ENCODE data around the gene C1orf94.

Gene C1orf94

GRCh38 chr1:34176830-34177603 lies at the start of gene C1orf94:
C1orf94 (plus strand) TSS chr1:34176907; CDS start chr1:34177790, 883 bp downstream.
- H3K9me3 Mint-ChIP-seq: no peaks in the 10 kb centered on the region
- no peak within 1 kb of the TSS for H3K4me3 Mint-ChIP-seq
- no peaks in the 10 kb centered on the region for H3K36me3 Mint-ChIP-seq (ENCODE audit: low read depth)
- H3K27me3 Mint-ChIP-seq: peaks cover 73% of the 10 kb centered on the region
- H3K27ac Mint-ChIP-seq: no peak within 1 kb of the TSS
- no peaks in the 10 kb centered on the region for H3K4me1 Mint-ChIP-seq (ENCODE audit: low read depth)

GRCh38 chr1:34127006-34128000 lies 49.4 kb upstream of the C1orf94 start:
- Mint-ChIP-seq H3K36me3 (ENCODE audit: low read depth) (no peaks in the 10 kb centered on the region), H3K27ac (no peak overlapping the region), H3K4me1 (ENCODE audit: low read depth) (no peaks in the 10 kb centered on the region), H3K4me3 (no peak overlapping the region), H3K27me3 (peaks cover 10% of the 10 kb centered on the region), H3K9me3 (no peaks in the 10 kb centered on the region)

GRCh38 chr1:34128186-34128889 lies 48.4 kb upstream of the C1orf94 start:
- Mint-ChIP-seq H3K36me3 (ENCODE audit: low read depth) (no peaks in the 10 kb centered on the region), H3K27me3 (peaks cover 10% of the 10 kb centered on the region), H3K9me3 (no peaks in the 10 kb centered on the region), H3K4me3 (no peak overlapping the region), H3K27ac (no peak overlapping the region), H3K4me1 (ENCODE audit: low read depth) (no peaks in the 10 kb centered on the region)

GRCh38 chr1:34129630-34130029 lies 47.1 kb upstream of the C1orf94 start:
- H3K9me3 Mint-ChIP-seq: no peaks in the 10 kb centered on the region
- no peak overlapping the region for H3K4me3 Mint-ChIP-seq
- no peaks in the 10 kb centered on the region for H3K4me1 Mint-ChIP-seq (ENCODE audit: low read depth)
- peaks cover 10% of the 10 kb centered on the region for H3K27me3 Mint-ChIP-seq
- no peaks in the 10 kb centered on the region for H3K36me3 Mint-ChIP-seq (ENCODE audit: low read depth)
- H3K27ac Mint-ChIP-seq: no peak overlapping the region

- Mint-ChIP-seq H3K9me3 (no peaks in the 10 kb centered on the region), H3K4me3 (no peak overlapping the region), H3K4me1 (ENCODE audit: low read depth) (no peaks in the 10 kb centered on the region), H3K27ac (no peak overlapping the region), H3K36me3 (ENCODE audit: low read depth) (no peaks in the 10 kb centered on the region), H3K27me3 (peaks cover 6% of the 10 kb centered on the region)
Measured at GRCh38 chr1:34130306-34130705, 46.4 kb upstream of the C1orf94 start.

GRCh38 chr1:34131396-34132160 lies 45.1 kb upstream of the C1orf94 start:
- no peaks in the 10 kb centered on the region for H3K36me3 Mint-ChIP-seq (ENCODE audit: low read depth)
- H3K27ac Mint-ChIP-seq: no peak overlapping the region
- H3K4me1 Mint-ChIP-seq (ENCODE audit: low read depth): no peaks in the 10 kb centered on the region
- H3K27me3 Mint-ChIP-seq: peaks cover 6% of the 10 kb centered on the region
- H3K9me3 Mint-ChIP-seq: no peaks in the 10 kb centered on the region
- no peak overlapping the region for H3K4me3 Mint-ChIP-seq

DNA sequence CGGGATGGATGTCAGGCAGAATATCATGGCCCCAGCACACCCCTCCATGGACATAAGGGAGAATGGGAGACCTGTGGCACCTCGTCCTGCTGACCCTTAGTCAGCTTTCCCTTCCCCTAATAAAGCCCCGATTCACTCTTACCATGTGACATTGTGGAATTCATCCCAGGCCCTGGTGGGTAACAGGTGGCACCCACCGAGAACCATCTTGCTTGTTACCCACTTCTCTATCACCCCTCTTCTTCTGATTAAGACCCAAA lies 44.6 kb upstream of the C1orf94 start:
- H3K9me3 Mint-ChIP-seq: no peaks in the 10 kb centered on the region
- peaks cover under 1% of the 10 kb centered on the region for H3K27me3 Mint-ChIP-seq
- H3K4me3 Mint-ChIP-seq: no peak overlapping the region
- H3K27ac Mint-ChIP-seq: no peak overlapping the region
- H3K36me3 Mint-ChIP-seq (ENCODE audit: low read depth): no peaks in the 10 kb centered on the region
- no peaks in the 10 kb centered on the region for H3K4me1 Mint-ChIP-seq (ENCODE audit: low read depth)

GRCh38 chr1:34137411-34137810 lies 39.3 kb upstream of the C1orf94 start:
- no peak overlapping the region for H3K4me3 Mint-ChIP-seq
- H3K27me3 Mint-ChIP-seq: no peaks in the 10 kb centered on the region
- H3K9me3 Mint-ChIP-seq: no peaks in the 10 kb centered on the region
- H3K36me3 Mint-ChIP-seq (ENCODE audit: low read depth): no peaks in the 10 kb centered on the region
- H3K4me1 Mint-ChIP-seq (ENCODE audit: low read depth): no peaks in the 10 kb centered on the region
- H3K27ac Mint-ChIP-seq: no peak overlapping the region

GRCh38 chr1:34140011-34140676 lies 36.6 kb upstream of the C1orf94 start:
- no peaks in the 10 kb centered on the region for H3K36me3 Mint-ChIP-seq (ENCODE audit: low read depth)
- H3K27ac Mint-ChIP-seq: no peak overlapping the region
- peaks cover under 1% of the 10 kb centered on the region for H3K27me3 Mint-ChIP-seq
- no peak overlapping the region for H3K4me3 Mint-ChIP-seq
- H3K9me3 Mint-ChIP-seq: no peaks in the 10 kb centered on the region
- H3K4me1 Mint-ChIP-seq (ENCODE audit: low read depth): no peaks in the 10 kb centered on the region

DNA sequence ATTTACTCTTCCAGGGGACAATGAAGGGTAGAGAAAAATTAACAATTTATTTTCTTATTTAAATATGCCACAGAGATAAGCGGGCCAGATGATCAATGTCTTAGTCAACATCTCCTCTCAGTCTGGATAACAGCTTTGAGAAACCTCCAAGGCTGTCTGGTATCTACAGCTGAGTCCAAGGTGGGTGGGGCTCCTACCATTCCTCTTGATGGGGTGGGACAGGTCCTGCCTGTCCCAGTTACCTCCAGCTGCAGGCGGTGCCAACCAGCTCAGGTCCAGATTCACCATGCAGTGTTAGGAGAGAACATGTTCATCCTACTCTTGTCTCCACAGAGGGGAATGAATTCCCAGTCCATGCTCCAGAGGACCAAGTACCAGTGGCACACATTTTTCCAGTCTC lies 32.7 kb upstream of the C1orf94 start:
- Mint-ChIP-seq H3K27ac (no peak overlapping the region), H3K4me3 (no peak overlapping the region), H3K36me3 (ENCODE audit: low read depth) (no peaks in the 10 kb centered on the region)

GRCh38 chr1:34144766-34145165 lies 31.9 kb upstream of the C1orf94 start:
- no peaks in the 10 kb centered on the region for H3K4me1 Mint-ChIP-seq (ENCODE audit: low read depth)
- peaks cover 14% of the 10 kb centered on the region for H3K27me3 Mint-ChIP-seq
- no peaks in the 10 kb centered on the region for H3K36me3 Mint-ChIP-seq (ENCODE audit: low read depth)
- H3K4me3 Mint-ChIP-seq: no peak overlapping the region
- no peak overlapping the region for H3K27ac Mint-ChIP-seq
- H3K9me3 Mint-ChIP-seq: no peaks in the 10 kb centered on the region

More for the DNA sequence above, 32.7 kb upstream of the C1orf94 start:
- no peaks in the 10 kb centered on the region for H3K9me3 Mint-ChIP-seq
- H3K4me1 Mint-ChIP-seq (ENCODE audit: low read depth): no peaks in the 10 kb centered on the region
- peaks cover 8% of the 10 kb centered on the region for H3K27me3 Mint-ChIP-seq

DNA sequence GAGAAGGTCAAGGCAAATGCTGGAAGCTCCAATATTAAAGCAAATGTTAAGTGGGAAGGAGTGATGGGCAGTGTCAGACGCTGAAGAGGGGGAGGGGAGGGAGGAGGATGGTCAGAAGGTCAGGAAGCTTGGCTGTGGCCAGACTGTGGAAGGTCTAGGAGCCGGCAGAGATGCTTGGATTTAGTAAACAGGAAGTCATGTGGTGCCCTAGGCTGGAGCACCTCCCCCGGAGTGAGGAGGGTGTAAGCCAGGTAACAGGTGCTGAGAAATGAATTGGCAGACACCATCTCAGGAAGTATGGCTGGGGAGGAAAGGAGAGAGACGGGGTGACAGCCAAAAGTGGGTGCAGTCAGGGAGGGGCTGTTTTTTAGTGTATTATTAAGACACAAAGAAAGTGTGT lies 29.4 kb upstream of the C1orf94 start:
- Mint-ChIP-seq H3K9me3 (no peaks in the 10 kb centered on the region), H3K36me3 (ENCODE audit: low read depth) (no peaks in the 10 kb centered on the region), H3K27ac (no peak overlapping the region), H3K4me1 (ENCODE audit: low read depth) (no peaks in the 10 kb centered on the region), H3K4me3 (no peak overlapping the region), H3K27me3 (peaks cover 14% of the 10 kb centered on the region)

DNA sequence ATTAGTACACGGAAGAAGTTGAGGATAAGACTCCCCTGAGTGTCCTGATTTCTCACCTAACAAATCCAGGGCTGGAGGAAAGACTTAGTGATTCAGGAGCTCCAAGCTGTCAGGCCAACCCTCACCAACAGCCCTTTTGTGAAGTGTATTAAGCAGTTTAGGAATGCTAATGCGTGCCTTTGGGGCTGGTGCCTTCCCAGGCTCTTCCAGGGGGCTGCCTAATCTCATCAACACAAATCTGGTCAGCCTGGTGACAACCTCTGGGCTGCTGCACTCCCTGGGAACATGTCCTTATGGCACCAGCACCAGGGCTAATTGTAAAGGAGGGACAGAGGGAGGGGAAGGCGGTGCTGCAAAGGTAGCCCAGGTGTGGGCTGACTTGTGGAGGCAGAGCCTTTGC lies 27.2 kb upstream of the C1orf94 start:
- Mint-ChIP-seq H3K27me3 (peaks cover 23% of the 10 kb centered on the region), H3K36me3 (ENCODE audit: low read depth) (no peaks in the 10 kb centered on the region), H3K4me1 (ENCODE audit: low read depth) (no peaks in the 10 kb centered on the region), H3K4me3 (no peak overlapping the region), H3K9me3 (no peaks in the 10 kb centered on the region), H3K27ac (no peak overlapping the region)

DNA sequence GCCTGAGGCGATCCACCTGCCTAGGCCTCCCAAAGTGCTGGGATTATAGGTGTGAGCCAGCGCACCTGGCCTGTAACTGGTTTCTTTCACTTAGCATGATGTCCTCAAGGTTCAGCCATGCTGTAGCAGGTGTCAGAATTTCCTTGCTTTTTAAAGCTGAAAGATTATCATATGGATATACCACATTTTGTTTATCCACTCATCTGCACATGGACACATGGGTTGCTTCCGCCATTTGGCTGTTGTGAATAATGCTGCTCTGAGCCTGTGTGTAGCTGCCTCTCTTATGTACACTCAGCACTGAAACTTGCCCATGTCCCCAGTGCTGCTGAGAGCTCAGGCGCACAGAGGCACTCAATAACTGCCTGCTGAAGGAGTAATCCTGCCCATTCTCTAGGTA lies 23.5 kb upstream of the C1orf94 start:
- Mint-ChIP-seq H3K4me1 (ENCODE audit: low read depth) (no peaks in the 10 kb centered on the region), H3K9me3 (no peaks in the 10 kb centered on the region), H3K27ac (no peak overlapping the region), H3K4me3 (no peak overlapping the region), H3K36me3 (ENCODE audit: low read depth) (no peaks in the 10 kb centered on the region), H3K27me3 (peaks cover 27% of the 10 kb centered on the region)
